ENCODE results near the gene ARHGAP5. TPM values are rescaled to one million over a fixed set of nuclear protein-coding genes. Genes with fewer than 3 reads are reported as not detected.

Gene ARHGAP5
- total RNA-seq, 6 experiments from 2014 or later: 32.0 to 60.5 (median 50.1) TPM

DNA sequence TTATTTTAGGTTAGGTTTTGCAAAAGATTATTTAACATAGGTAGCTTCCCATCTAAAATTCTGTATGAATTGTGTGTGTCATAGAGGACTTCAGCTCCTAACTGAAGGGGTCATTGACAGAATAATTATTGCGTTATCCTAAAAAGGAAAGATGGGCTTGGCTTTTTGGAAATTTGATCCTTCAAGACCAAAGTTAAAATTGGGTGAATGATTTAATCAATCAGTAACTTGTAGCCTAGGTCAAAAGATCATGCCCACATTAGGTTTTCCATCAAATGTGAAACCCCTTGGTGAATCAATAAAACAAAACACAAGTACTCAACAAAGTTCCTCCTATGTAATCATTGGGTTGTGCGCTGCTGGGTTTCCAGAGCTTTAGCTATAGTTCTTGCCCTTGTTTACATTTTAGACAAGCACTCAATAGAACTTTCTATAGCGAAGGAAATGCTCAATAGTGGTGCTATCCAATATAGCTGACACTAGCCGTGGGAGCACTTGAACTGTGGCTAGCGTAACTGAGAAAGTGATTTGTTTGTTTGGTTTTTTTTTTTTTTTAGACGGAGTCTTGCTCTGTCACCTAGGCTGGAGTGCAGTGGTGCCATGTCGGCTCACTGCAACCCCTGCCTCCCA is 37.6 kb upstream of the ARHGAP5 start:
- TF ChIP-seq CTCF (IDR thresholded peaks at IDR 0.05): no peak
- no peak for TF ChIP-seq POLR2A (IDR thresholded peaks at IDR 0.05)
- ATAC-seq (peak in 3 of 4 donors; percentile 43 to 56 (median 44)), DNase-seq (no peak)
- H3K4me1 ChIP-seq: no peaks in the 10 kb centered on the region
- H3K9me3 ChIP-seq: no peaks in the 10 kb centered on the region
- H3K36me3 ChIP-seq: no peaks in the 10 kb centered on the region
- intact Hi-C loops (cut with DNase I): no loop called here
- WGBS (ENCODE audit: insufficient coverage, low coverage, low lambda C conversion rate, missing lambda C conversion rate): 47% methylated on average over 7 of the region's 7 CpGs
- H3K4me3 ChIP-seq: no peak overlapping the region
- H3K27me3 ChIP-seq: no peaks in the 10 kb centered on the region
- H3K27ac ChIP-seq: no peak overlapping the region

DNA sequence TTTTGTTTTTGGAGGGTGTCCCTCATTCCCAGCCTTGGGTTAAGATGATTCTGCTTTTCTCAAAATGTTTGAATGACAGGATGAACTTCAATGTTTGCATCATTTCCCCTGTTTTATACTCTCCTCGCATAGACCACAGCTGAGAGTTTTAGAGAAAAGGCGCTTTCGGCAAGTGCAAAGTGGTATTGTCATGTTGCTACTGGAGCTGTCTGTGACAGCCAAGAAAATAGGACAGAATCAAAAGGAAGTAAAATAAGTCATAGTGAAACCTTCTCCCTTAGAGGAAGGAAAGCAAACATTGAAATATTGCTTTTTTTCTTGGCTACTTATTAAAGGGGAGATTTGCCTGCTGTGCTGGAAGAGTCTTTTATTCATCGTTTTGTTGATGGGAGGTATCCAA is 33.5 kb upstream of the ARHGAP5 start:
- ATAC-seq: peak; percentile 49 to 63 (median 56)
- WGBS (ENCODE audit: insufficient coverage, low coverage, low lambda C conversion rate, missing lambda C conversion rate): 30% methylated on average over 4 of the region's 4 CpGs

DNA sequence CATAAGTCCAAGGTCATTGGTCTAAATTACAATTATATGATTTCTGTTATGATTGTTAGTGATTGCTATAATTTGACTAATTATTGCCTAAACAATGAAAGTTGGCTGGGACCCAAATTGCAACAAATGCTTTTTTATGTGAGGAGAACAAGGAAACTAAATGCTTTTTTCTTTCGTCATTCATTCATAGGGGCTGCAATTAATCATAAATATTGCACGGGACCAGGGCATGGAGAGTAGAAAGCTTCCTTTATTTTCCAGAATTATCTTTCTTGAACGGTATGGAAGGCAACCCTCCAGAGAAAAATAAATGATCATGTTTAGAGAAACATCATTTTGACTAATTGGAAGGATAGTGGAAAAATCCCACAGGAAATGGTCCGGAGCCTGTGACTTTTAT is 32.6 kb upstream of the ARHGAP5 start:
- 55% methylated on average over 4 of the region's 4 CpGs for WGBS (ENCODE audit: insufficient coverage, low coverage, low lambda C conversion rate, missing lambda C conversion rate)
- H3K9me3 ChIP-seq: no peaks in the 10 kb centered on the region

More for the DNA sequence above, 33.5 kb upstream of the ARHGAP5 start:
- TF ChIP-seq CTCF (IDR thresholded peaks at IDR 0.05) (no peak), POLR2A (IDR thresholded peaks at IDR 0.05) (no peak)
- DNase-seq: no peak
- Histone ChIP-seq H3K27me3 (no peaks in the 10 kb centered on the region), H3K4me1 (no peaks in the 10 kb centered on the region), H3K4me3 (no peak overlapping the region), H3K27ac (no peak overlapping the region), H3K36me3 (no peaks in the 10 kb centered on the region), H3K9me3 (no peaks in the 10 kb centered on the region)
- intact Hi-C loops (cut with DNase I): no loop called here

GRCh38 chr14:32047791-32048190 is 29.3 kb upstream of the ARHGAP5 start:
- Histone ChIP-seq H3K27ac (no peak overlapping the region), H3K36me3 (no peaks in the 10 kb centered on the region), H3K27me3 (no peaks in the 10 kb centered on the region), H3K4me3 (no peak overlapping the region), H3K4me1 (no peaks in the 10 kb centered on the region), H3K9me3 (no peaks in the 10 kb centered on the region)
- DNase-seq (no peak), ATAC-seq (no peak)
- intact Hi-C loops (cut with DNase I): no loop called here
- no peak for TF ChIP-seq CTCF (IDR thresholded peaks at IDR 0.05)
- no peak for TF ChIP-seq POLR2A (IDR thresholded peaks at IDR 0.05)
- WGBS (ENCODE audit: insufficient coverage, low coverage, low lambda C conversion rate, missing lambda C conversion rate): 54% methylated on average over 2 of the region's 2 CpGs

More for the DNA sequence above, 32.6 kb upstream of the ARHGAP5 start:
- ATAC-seq (no peak), DNase-seq (no peak)
- intact Hi-C loops (cut with DNase I): no loop called here
- H3K4me3 ChIP-seq: no peak overlapping the region
- TF ChIP-seq POLR2A (IDR thresholded peaks at IDR 0.05) (no peak), CTCF (IDR thresholded peaks at IDR 0.05) (no peak)
- no peak overlapping the region for H3K27ac ChIP-seq
- H3K36me3 ChIP-seq: no peaks in the 10 kb centered on the region
- H3K4me1 ChIP-seq: no peaks in the 10 kb centered on the region
- H3K27me3 ChIP-seq: no peaks in the 10 kb centered on the region
